IPS DF 6.9 (cell line): ENCODE data around the gene SLC35F3.
A peak's percentile ranks its signal among the peaks of the same experiment; 100 is the strongest.

Experiments used
- DNase-seq: peaks from one replicate; pipeline ENCODE4 v3.0.0-alpha.2; 2013; ENCODE audit warnings: low read depth, low spot score
- H3K27ac ChIP-seq: one replicate; pipeline ENCODE4 v1.5.1; 2013; ENCODE audit warnings: low read length, control low read depth
- H3K27me3 ChIP-seq: 2 replicates; pipeline ENCODE4 v1.6.1; 2013; ENCODE audit warnings: mild to moderate bottlenecking, low read length; ENCODE audit not compliant: control insufficient read depth, insufficient read depth
- H3K36me3 ChIP-seq: 2 replicates; pipeline ENCODE4 v1.6.1; 2013; ENCODE audit warnings: low read length; ENCODE audit not compliant: control insufficient read depth, insufficient read depth
- H3K4me1 ChIP-seq: 2 replicates; pipeline ENCODE4 v1.6.1; 2013; ENCODE audit warnings: low read length; ENCODE audit not compliant: control insufficient read depth, insufficient read depth
- H3K4me3 ChIP-seq: 2 replicates; pipeline ENCODE4 v1.5.1; 2013; ENCODE audit warnings: mild to moderate bottlenecking, low read length
- H3K9me3 ChIP-seq: 2 replicates; pipeline ENCODE4 v1.6.1; 2013; ENCODE audit warnings: low read length, inconsistent platforms; ENCODE audit not compliant: control insufficient read depth, insufficient read depth
- WGBS: extraction: QIAGEN DNeasy Blood & Tissue Kit; methylation state at CpG from one replicate; pipeline ENCODE4 v1.1.7; 2013; ENCODE audit warnings: mixed read lengths, missing lambda C conversion rate; ENCODE audit not compliant: insufficient read length, insufficient coverage; 5-methylcytosine and 5-hydroxymethylcytosine counted together

SLC35F3 gene

GRCh38 chr1:234309243-234309597, 404.7 kb downstream of the SLC35F3 start:
- no peak for DNase-seq
- Histone ChIP-seq H3K36me3 (no peaks in the 10 kb centered on the region), H3K27ac (no peak overlapping the region), H3K9me3 (no peaks in the 10 kb centered on the region), H3K4me1 (peaks cover 3% of the 10 kb centered on the region; the same call in 1 of the 2 replicates), H3K27me3 (no peaks in the 10 kb centered on the region), H3K4me3 (no peak overlapping the region)
- WGBS = no CpG with 5 or more reads among the region's 4 CpGs

GRCh38 chr1:234309598-234310459, 405.4 kb downstream of the SLC35F3 start:
- Histone ChIP-seq H3K4me1 (peaks cover 3% of the 10 kb centered on the region; the same call in 1 of the 2 replicates), H3K9me3 (no peaks in the 10 kb centered on the region), H3K27ac (no peak overlapping the region), H3K4me3 (no peak overlapping the region), H3K27me3 (no peaks in the 10 kb centered on the region), H3K36me3 (no peaks in the 10 kb centered on the region)
- WGBS = no CpG with 5 or more reads among the region's 26 CpGs
- DNase-seq = peak; percentile 57

GRCh38 chr1:234310460-234310817, 406.0 kb downstream of the SLC35F3 start:
- Histone ChIP-seq H3K27me3 (no peaks in the 10 kb centered on the region), H3K36me3 (no peaks in the 10 kb centered on the region), H3K27ac (no peak overlapping the region), H3K4me3 (no peak overlapping the region), H3K4me1 (peaks cover 3% of the 10 kb centered on the region; the same call in 1 of the 2 replicates), H3K9me3 (no peaks in the 10 kb centered on the region)
- no peak for DNase-seq
- no CpG with 5 or more reads among the region's 1 CpG for whole genome bisulfite sequencing

GRCh38 chr1:234311414-234311813, 406.9 kb downstream of the SLC35F3 start:
- no CpG with 5 or more reads among the region's 7 CpGs for WGBS
- H3K27me3 ChIP-seq = no peaks in the 10 kb centered on the region
- no peak for DNase-seq
- H3K36me3 ChIP-seq = no peaks in the 10 kb centered on the region
- peaks cover 3% of the 10 kb centered on the region; the same call in 1 of the 2 replicates for H3K4me1 ChIP-seq
- H3K9me3 ChIP-seq = no peaks in the 10 kb centered on the region
- H3K27ac ChIP-seq = no peak overlapping the region
- no peak overlapping the region for H3K4me3 ChIP-seq

GRCh38 chr1:234313171-234313570, 408.7 kb downstream of the SLC35F3 start:
- Histone ChIP-seq H3K4me3 (no peak overlapping the region), H3K4me1 (peaks cover 5% of the 10 kb centered on the region), H3K36me3 (no peaks in the 10 kb centered on the region), H3K27me3 (no peaks in the 10 kb centered on the region), H3K9me3 (no peaks in the 10 kb centered on the region), H3K27ac (no peak overlapping the region)
- WGBS = no CpG with 5 or more reads among the region's 4 CpGs
- DNase-seq = no peak

- no CpG with 5 or more reads among the region's 6 CpGs for WGBS
- Histone ChIP-seq H3K4me1 (peaks cover 2% of the 10 kb centered on the region; the same call in 1 of the 2 replicates), H3K9me3 (no peaks in the 10 kb centered on the region), H3K36me3 (no peaks in the 10 kb centered on the region), H3K27me3 (no peaks in the 10 kb centered on the region), H3K27ac (no peak overlapping the region), H3K4me3 (no peak overlapping the region)
- no peak for DNase-seq
Observed at GRCh38 chr1:234315091-234315541, 410.6 kb downstream of the SLC35F3 start.

GRCh38 chr1:234315588-234315987, 411.1 kb downstream of the SLC35F3 start:
- Histone ChIP-seq H3K27ac (no peak overlapping the region), H3K4me1 (peaks cover 2% of the 10 kb centered on the region; the same call in 1 of the 2 replicates), H3K9me3 (no peaks in the 10 kb centered on the region), H3K36me3 (no peaks in the 10 kb centered on the region), H3K4me3 (no peak overlapping the region), H3K27me3 (no peaks in the 10 kb centered on the region)
- no peak for DNase-seq
- no CpG with 5 or more reads among the region's 3 CpGs for WGBS

GRCh38 chr1:234316486-234316885, 412.0 kb downstream of the SLC35F3 start:
- no CpG with 5 or more reads among the region's 18 CpGs for whole genome bisulfite sequencing
- peaks cover 2% of the 10 kb centered on the region; the same call in 1 of the 2 replicates for H3K4me1 ChIP-seq

GRCh38 chr1:234316937-234317336, 412.5 kb downstream of the SLC35F3 start:
- WGBS = no CpG with 5 or more reads among the region's 6 CpGs
- no peaks in the 10 kb centered on the region for H3K36me3 ChIP-seq
- H3K27ac ChIP-seq = no peak overlapping the region
- H3K27me3 ChIP-seq = no peaks in the 10 kb centered on the region
- DNase-seq = no peak
- no peak overlapping the region for H3K4me3 ChIP-seq
- H3K4me1 ChIP-seq = peaks cover 2% of the 10 kb centered on the region; the same call in 1 of the 2 replicates
- H3K9me3 ChIP-seq = no peaks in the 10 kb centered on the region

More at GRCh38 chr1:234316486-234316885, 412.0 kb downstream of the SLC35F3 start:
- Histone ChIP-seq H3K27ac (no peak overlapping the region), H3K27me3 (no peaks in the 10 kb centered on the region), H3K36me3 (no peaks in the 10 kb centered on the region), H3K9me3 (no peaks in the 10 kb centered on the region), H3K4me3 (no peak overlapping the region)
- DNase-seq = no peak

GRCh38 chr1:234320069-234320468, 415.6 kb downstream of the SLC35F3 start:
- Histone ChIP-seq H3K4me3 (no peak overlapping the region), H3K4me1 (peaks cover 2% of the 10 kb centered on the region), H3K36me3 (no peaks in the 10 kb centered on the region), H3K9me3 (no peaks in the 10 kb centered on the region), H3K27ac (no peak overlapping the region), H3K27me3 (no peaks in the 10 kb centered on the region)
- WGBS = no CpG with 5 or more reads among the region's 5 CpGs
- no peak for DNase-seq
